HG03025 (cell line): ENCODE measurements around the gene CDH24.

ENCODE experiments used
- ATAC-seq: cut with Tn5 transposase; IDR thresholded peaks from one replicate; pipeline ENCODE4 v1.9.1; 2021; ENCODE audit warnings: mild to moderate bottlenecking, moderate library complexity; ENCODE audit not compliant: unreplicated experiment, low FRiP score

Gene CDH24

GRCh38 chr14:23045419-23046357 is 11.6 kb downstream of the CDH24 start:
- ATAC-seq = no peak

GRCh38 chr14:23044840-23045239 is 12.5 kb downstream of the CDH24 start:
- no peak for ATAC-seq

GRCh38 chr14:23043754-23044153 is 13.6 kb downstream of the CDH24 start:
- no peak for ATAC-seq

- no peak for ATAC-seq
These were observed 14.2 kb downstream of the CDH24 start for GRCh38 chr14:23043145-23043544.

GRCh38 chr14:23042162-23042965 is 15.0 kb downstream of the CDH24 start, which contains the start of gene PSMB11:
Gene PSMB11, plus strand, starts transcription at chr14:23042212. Its CDS starts 14 bp downstream, at chr14:23042226.
- no peak for ATAC-seq

- no peak for ATAC-seq
These were observed 15.6 kb downstream of the CDH24 start for GRCh38 chr14:23041729-23042128.

- ATAC-seq = no peak
These were observed 17.2 kb downstream of the CDH24 start for GRCh38 chr14:23040100-23040499.

- no peak for ATAC-seq
These were observed 21.8 kb downstream of the CDH24 start for GRCh38 chr14:23035303-23036144.

GRCh38 chr14:23034498-23035302 is 22.6 kb downstream of the CDH24 start, which contains the start of gene PSMB5:
Gene PSMB5, minus strand, starts transcription at chr14:23034900. Its CDS starts 19 bp downstream, at chr14:23034881.
- peak; percentile 85 for ATAC-seq

GRCh38 chr14:23033801-23034497 is 23.4 kb downstream of the CDH24 start:
- ATAC-seq = no peak

GRCh38 chr14:23033251-23033727 is 24.0 kb downstream of the CDH24 start:
- no peak for ATAC-seq

- ATAC-seq = no peak
These were observed 26.4 kb downstream of the CDH24 start for GRCh38 chr14:23030936-23031335.

GRCh38 chr14:23028799-23029198 is 28.5 kb downstream of the CDH24 start:
- ATAC-seq = no peak

- ATAC-seq = no peak
These were observed 32.0 kb downstream of the CDH24 start for GRCh38 chr14:23025151-23025814.

- no peak for ATAC-seq
These were observed 32.7 kb downstream of the CDH24 start for GRCh38 chr14:23024612-23025075.

GRCh38 chr14:23023795-23024152 is 33.5 kb downstream of the CDH24 start:
- ATAC-seq = no peak

GRCh38 chr14:23023022-23023794 is 34.1 kb downstream of the CDH24 start:
- ATAC-seq = no peak
